Measurements from ENCODE around the gene GEMIN4.

Gene GEMIN4

DNA sequence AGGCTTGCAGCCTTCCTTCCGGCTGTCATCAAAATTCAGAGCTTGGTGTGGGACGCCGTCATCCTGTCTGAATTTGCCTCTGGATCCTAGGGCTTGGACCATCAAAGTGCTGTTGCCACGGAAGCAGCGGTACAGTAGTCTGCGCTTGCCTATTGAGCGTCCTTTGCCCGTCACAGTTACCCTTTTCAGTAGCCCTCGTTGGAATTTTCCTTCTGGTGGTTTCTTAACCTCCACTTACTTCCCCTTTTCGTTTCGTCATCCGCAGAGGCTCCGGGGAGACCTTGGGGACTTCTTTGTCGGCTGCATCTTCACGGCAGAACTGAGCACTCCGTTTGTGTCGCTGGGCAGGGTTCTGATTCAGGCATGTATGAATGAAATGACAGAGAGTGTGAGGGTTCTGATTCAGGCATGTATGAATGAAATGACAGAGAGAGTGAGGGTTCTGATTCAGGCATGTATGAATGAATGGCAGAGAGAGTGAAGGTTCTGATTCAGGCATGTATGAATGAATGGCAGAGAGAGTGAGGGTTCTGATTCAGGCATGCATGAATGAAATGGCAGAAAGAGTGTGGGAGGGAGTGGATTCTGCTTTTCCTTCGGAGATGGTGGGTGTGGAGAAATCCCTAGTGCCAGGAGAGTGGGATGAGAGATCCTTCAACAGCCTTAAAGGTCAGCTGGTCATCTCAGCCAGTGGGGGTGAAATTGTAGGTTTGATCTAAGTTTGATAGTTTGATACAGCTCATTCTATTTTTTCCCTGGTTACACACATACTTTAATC, 11.6 kb downstream of the GEMIN4 start:
- DNase-seq, result no peak

DNA sequence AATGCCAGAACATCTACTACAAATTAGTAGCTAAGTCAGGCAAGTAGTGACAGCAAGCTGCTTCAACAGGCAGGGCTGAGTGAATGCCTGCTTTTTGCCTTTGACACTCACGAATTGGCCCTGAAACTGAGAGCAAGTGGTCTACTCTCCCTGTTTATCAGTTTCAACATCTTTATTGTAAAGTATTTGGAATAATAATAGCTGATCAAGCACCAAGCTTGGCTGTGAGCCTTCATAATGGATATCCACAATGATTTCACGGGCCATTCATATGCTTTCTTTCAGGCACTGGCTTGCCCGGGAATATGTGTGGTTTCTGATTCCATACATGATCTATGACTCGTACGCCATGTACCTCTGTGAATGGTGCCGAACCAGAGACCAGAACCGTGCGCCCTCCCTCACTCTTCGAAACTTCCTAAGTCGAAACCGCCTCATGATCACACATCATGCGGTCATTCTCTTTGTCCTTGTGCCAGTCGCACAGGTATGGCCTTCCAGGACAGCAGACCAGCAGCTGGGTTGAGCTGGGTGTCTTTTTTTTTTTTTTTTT, 14.4 kb downstream of the GEMIN4 start:
- DNase-seq, result no peak

DNA sequence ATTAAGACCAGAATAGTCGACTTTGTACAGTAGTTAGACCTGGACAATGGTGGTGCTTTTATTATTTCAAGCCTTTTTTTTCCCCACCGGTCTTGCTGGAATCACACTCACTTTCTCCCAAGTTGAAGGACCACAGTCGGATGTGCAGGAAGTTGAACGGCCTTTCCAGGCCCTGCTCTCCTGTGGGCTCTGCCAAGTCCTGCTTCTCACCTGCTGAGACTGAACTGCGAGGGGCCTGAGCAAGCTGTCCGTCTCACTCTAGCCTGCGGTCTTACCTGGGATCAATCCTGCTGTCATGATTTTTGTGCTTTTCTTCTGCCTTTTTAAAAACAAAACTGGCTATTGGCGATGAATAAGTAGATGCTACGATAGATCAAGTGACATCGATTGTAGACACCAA, 18.3 kb downstream of the GEMIN4 start:
- no peak for DNase-seq

DNA sequence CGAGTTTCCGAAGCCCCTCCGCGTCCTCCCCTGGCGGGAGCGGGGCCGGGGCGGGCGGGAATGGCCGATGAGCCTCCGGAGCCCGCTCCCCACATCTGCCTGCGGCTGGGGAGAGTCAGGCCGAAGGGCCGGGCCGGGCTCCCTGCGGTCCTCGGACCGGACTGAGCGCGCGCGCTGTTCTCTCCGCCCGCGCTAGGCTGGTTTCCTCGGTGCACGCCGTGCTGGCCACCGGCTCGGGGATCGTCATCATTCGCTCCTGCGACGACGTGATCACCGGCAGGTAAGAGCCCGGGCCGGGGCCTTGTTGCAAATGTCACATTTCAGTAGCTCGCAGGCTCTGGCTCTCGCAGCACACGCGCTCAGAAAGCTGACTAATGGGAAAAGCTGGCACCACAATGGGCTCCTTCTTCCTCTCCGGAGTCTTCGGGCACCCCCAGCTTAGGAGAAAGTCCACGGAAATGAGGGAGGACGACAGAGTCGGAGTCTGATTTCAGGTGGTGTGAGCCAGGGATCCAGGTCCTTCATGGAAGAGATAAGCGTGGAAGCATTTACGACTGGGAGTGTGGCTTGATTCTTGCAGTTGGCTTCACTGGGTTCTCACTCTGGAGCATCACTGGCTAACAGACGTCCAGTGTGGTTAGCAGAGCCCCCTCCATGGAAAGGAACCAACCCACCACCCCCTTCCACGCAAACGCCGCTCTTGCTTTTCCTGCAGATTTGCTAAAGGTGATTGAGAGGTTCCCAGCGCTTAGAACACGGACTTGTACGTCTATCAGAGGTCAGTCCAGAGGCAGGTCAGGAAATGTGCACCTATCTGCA, 19.0 kb downstream of the GEMIN4 start:
- DNase-seq, result no peak

DNA sequence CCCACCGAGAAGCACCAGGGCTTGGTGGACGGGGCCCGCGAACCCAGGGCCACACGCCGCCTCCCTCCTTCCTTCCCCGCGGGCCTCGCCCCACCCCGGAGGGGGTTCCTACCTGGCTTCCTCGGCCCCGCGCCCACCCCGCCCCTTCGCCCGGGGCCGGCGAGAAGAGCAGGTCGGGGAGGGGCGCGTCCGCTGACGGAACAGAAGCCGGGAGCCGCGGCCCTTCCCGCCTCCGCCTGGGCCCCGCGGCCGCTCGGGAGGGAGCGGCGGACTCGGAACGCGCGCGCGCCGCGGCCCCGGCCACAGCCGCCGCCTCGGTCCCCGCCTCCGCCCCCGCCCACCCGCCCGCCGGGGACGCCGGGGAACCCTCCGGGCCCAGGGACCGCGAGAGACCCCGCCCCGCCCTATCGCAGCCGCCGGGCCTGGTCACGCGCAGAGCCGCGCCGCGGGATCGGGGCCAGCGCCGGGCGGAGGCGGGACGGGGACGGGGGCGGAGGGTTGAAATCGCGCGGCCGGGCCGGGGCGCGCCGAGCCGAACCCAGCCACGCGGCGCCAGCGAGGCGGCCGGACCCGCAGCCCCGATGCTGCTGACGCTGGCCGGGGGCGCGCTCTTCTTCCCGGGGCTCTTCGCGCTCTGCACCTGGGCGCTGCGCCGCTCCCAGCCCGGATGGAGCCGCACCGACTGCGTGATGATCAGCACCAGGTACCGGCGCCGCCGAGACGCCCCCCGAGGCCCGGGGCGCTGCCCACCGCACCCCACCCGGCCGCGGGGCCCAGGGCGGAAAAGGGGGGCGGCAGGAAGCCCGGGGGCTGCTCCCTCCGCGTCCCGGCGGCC, 19.8 kb downstream of the GEMIN4 start, which contains the start of gene TLCD3A:
Gene TLCD3A, plus strand, starts transcription at position 530 of the 835 bp plus-strand sequence. Its CDS starts 52 bp downstream, at position 582.
- DNase-seq, result no peak

DNA sequence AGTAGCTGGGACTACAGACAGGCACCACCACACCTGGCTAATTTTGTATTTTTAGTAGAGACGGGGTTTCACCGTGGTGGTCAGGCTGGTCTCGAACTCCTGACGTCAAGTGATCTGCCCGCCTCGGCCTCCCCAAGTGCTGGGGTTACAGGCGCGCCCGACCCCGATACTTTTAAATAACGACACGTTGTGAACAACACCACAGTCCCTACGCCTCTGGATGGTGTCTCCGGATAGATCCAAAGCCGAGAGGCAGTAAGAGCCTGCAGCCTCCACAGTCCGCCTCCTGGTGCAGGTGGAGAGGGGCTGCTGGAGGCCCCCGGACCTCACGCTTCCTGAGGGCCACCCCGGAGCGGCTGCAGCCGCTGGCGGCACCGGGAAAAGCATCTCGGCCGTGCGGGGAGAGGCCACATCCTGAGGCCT, 20.4 kb downstream of the GEMIN4 start:
- no peak for DNase-seq

DNA sequence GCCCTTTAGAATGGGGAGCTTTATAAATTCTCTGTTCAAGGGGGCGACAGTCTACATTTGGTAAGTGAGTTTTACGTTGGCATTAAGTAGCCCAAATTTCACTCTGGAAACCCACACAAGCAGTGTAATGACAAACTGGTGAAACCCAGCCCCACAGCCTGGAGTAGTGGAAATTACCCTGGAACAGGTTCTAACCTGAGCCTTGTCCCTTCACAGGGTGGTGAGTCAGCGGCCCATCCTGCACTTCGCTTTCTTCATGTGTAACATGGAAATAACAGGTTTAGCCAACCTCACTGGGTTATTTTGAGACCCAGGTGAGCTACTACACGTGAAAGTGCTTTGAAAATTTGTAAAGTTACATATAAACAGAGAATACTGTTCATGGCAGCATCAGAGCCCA, 23.2 kb downstream of the GEMIN4 start:
- no peak for DNase-seq

DNA sequence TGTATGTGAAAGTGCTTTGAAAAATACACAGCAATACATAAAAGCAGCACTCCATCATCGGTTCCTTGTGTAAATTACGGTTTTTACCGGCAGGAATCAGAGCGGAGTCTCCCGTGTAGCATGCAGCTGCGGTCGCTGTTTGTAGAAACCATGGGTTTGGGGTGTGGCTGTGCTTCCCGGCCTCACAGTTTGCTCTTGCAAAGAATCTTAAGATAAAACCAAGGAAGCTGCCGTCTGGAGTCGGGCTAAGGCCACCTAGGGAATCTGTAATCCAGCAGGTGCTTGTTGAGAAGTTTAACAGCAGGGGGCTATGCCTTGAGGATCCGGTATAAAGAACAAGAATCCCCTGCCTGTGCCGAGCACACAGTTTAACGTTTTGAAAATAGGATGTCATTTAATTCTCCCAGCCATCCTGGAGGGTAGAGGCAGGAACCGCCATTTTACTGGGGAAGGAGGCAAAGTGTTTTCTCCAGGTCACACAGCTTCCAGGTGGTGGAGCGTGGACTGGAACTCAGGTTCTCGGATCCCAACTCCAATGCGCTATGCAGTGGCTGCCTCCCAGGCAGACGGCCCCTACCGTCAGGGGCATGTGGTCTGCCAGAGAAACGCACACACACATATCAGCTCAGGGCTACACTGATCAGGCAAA, 25.7 kb downstream of the GEMIN4 start:
- no peak for DNase-seq

DNA sequence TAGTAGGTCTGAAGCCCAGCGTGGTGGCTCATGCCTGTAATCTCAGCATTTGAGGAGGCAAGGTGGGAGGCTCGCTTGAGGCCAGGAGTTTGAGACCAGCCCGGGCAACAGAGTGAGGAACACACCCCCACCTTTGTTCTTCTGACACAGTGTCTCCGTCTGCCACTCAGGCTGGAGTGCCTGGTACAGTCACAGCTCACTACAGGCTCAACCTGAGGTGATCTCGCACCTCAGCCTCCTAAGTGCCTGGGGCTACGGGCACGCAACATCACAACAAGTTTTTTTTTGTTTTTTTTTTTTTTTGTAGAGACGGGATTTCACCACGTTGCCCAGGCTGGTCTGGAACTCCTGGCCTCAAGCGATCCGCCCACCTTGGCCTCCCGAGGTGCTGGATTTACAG, 26.3 kb downstream of the GEMIN4 start:
- DNase-seq, result no peak

DNA sequence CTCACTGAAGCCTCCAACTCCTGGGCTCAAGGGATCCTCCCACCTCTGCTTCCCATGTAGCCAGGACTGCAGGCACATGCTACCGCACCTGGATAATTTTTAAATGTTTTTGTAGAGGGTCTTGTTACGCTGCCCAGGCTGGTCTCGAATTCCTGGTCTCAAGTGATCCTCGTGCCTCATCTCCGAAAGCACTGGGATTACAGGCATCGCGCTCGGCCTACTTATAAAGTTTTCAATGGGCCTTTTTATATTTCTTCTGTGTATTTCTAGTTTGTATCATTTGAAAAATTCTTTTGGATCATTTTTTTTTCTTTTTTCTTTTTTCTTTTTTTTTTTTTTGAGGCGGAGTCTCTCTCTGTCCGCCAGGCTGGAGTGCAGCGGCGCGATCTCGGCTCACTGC, 27.0 kb downstream of the GEMIN4 start:
- DNase-seq, result no peak

DNA sequence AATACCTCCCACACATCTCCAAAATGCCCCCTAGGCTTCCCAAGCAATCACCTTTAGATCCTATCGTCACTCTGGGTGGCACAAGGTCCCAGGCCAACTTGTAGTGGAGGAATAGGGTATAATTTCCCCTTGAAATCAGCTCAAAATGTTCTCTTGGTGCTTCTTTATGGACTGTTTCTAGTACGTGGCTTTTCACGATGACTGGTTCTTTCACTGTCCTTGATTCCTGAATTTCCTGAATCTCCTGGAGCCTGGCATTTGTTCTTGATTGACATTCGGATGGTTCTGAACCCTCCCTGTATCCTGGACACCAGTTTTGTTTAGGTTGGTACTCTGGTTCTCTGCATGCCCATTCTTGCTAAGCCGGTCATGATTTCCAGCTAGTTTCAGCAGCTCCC, 30.5 kb downstream of the GEMIN4 start:
- DNase-seq, result no peak

DNA sequence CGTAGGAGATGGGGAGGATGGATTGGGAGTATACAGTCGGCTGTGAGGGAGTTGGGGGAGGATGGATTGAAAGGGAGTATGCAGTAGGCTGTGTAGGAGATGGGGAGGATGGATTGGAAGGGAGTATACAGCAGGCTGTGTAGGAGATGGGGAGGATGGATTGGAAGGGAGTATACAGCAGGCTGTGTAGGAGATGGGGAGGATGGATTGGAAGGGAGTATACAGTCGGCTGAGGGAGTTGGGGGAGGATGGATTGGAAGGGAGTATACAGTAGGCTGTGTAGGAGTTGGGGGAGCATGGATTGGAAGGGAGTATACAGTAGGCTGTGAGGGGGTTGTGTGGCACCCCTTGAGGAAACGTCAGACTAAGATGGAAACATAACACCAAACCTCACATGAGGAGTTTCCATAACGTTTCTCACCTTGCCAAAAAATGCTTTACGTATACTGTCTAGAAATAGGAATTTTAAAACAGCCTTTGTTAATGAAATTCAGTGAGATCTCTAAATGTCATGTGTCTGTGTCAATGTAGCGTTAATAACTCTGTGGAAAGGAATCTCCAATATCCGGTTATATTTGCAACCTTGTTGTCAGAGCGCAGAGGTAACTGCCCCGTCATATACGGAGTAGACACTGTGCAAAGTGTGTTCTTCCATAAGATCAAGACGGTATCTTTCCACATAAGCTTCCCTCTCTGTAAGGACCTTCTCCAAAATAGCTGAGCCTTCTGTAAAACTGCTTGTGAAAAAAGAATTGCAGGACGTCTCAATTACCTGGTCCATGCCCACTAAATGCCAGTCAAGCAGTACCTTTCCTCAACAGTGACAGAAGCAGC, 31.1 kb downstream of the GEMIN4 start:
- DNase-seq, result no peak

DNA sequence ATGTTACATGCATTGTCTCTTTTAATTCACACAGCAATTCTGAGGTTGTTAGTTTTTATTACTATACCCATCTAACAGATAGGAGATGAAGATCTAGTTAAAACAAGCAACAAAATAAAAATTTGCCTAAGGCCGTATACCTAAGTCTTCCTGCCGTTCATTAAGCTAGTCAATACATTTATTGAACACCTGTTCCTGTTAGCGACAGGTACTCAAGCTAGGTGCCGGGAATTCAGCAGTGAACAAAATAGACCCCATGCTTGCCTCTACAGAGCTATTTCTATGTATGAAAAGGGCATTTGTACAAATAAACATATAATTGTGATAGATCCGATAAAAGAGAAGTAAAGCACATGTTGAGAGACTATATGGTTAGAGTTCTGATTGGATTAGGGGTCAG, 34.0 kb downstream of the GEMIN4 start:
- DNase-seq, result no peak

DNA sequence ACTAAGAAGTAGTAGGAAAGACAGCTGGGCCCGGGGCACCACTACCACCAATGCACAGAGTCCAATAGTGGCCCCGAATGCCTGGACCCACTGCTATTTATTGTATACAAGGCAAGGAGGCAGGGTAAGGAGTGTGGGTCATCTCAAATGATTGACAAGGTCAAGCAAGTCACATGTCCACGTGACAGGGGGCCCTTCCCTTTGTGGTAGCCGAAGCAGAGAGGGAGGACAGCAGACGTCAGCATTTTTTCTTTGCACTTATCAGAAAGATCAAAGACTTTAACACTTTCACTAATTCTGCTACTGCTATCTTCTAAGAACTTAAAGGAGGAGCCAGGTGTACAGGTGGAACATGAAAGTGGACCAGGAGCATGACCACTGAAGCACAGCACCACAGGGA, 43.9 kb downstream of the GEMIN4 start:
- DNase-seq, result no peak

DNA sequence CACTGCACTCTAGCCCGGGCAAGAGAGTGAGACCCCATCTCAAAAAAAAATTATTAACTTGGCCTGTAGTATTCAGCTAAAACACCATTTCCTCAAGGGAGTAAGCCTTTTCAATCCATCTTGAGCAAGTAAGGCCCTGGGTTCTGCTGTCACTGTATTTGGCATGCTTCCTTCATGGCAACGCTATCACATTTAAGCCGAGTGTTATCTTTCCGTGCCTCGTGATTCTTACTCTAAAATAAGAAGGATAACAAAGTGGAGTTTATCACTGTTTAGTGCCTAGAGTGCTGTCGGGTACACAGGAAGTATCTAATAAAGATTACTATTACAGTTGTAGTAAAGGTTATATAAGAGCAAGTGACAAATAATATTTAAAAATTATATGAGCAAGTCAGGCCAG, 46.2 kb downstream of the GEMIN4 start:
- DNase-seq, result no peak

DNA sequence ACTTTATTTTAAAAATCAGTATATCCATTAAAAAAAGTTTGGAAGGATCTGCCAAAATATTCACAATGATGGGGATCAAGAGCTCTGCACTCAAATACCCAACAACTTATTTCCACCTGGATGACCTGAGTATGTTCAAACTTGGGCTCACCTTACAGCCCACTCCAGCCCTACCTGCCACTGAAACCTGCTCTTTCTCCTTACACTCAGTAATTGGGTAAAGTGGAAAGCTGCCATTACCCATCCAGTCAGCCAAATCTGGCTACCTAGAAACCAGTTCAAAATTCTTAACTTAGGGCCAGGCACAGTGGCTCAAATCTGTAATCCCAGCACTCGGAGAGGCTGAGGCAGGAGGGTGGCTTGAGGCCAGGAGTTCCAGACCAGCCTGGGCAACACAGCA, 47.1 kb downstream of the GEMIN4 start:
- no peak for DNase-seq

DNA sequence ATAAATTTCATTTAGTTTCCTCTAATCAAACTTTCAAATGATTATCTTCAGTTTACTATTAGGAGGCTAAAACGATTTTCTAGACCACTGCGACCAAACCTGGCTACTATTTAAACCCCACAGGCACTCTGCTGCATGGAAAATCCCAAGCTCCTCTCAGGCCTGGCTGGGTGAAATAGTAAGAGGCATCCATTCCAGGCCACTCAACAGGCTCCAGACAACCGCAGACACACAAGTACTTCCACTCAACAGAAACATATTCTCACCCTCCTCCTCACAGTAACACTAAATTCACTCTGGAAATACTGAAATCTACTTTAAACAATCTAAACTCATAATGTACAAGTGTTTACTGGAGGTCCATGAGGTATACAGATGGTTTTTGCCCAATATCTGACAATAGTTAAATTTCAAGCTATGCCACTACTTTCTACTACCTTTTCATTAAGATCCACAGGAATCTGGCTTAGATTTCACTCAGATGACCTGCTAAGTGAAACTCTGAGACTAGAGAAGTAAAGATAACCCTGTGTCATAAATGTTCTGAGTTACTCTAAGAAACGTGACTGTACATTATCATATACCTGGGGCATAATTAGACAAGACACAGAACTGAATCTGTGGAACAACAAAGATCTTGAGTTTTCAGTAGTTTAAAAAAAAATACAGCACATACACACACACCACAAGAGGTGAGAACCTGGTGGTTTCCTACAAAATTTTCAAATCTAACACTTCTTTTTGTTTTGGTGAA, 47.8 kb downstream of the GEMIN4 start:
- DNase-seq, result no peak

DNA sequence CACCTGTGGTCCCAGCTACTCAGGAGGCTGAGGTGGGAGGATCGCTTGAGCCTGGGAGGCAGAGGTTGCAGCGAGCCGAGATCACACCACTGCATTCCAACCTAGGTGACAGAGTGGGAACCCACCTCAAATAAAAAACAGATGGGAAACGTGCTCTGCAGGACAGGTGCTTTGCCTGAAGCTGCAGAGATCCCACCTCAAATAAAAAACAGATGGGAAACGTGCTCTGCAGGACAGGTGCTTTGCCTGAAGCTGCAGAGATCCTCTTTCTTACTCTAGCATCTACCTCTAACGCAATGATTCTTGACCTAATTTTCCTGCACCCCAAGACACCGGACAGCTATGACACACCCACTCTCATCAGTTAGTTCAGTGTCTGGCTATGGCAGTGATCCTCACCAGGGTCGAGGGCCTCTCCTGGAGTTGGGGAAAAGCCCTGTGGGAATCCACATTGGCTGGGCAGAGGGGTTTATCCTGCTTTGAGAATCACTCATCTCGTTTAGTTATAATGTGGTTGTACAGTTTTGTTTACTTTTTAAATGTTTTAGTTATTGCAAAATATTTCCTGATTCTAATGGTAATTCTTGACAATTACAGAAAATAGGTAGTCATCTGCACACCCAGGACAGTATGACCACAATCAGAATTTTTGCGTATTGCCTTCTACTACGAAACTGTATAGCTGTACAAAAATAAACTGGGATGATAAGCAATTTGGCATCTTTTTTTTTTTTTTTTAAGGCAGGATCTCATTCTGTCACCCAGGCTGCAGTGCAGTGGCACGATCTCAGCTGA, 48.8 kb downstream of the GEMIN4 start:
- DNase-seq, result no peak

DNA sequence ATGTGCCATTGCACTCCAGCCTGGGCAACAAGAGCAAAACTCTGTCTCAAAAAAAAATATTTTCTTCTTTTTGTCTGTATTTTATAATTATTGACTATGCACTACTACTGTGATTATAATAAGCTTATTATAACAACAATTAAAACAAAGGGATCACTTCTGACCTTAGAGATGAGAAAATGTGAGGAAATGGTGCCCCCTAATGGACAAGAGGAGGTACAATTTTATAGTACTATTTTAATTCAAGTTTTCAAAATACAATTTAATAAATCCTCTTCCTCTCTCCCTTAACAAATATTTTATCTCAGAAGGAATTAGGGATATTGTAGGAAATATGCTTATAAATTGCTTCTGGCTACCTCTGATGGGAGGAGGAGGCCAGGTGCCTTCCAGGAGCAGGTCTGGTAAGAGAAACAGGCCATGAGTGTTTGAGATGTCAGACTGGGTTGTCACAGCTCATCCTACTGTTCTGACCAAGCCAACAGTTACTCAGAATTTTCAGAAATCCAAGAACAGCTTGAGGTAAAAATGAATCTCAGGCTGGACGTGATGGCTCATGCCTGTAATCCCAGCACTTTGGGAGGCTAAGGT, 51.5 kb downstream of the GEMIN4 start:
- DNase-seq, result no peak

DNA sequence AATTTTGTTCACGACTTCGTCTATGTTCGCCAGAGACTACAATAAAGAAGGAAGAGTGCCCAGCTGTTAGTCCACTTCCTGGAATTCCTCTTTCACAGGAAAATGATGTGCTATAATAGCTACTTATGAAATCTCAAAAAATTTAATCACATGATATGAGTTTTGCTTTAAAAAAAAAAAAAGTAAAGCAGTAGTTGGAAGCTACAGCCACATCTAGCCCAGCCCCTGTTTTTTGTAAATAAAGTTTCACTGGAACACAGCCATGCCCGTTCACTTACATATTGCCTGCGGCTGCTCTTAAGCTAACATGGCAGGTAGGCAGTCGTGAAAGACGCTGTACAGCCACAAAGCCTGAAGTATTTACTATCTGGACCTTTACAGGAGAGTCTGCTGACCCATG, 52.7 kb downstream of the GEMIN4 start:
- DNase-seq, result no peak
